Ammon's horn (tissue), 1 donor: Measurements from ENCODE around the gene FGF14.
"Not testable (repeated sequence)": the region's sequence is repeated elsewhere in the genome, so short reads cannot be mapped to it uniquely, and the experiment has no call there.

Source experiments
- DNase-seq: peaks from one replicate; pipeline ENCODE4 v3.0.0-alpha.2; 2016; ENCODE audit warnings: low spot score

Gene FGF14

GRCh38 chr13:101868585-101869469, 533.0 kb downstream of the FGF14 start:
- DNase-seq = no peak

GRCh38 chr13:101866889-101867581, 534.8 kb downstream of the FGF14 start:
- DNase-seq = no peak

DNA sequence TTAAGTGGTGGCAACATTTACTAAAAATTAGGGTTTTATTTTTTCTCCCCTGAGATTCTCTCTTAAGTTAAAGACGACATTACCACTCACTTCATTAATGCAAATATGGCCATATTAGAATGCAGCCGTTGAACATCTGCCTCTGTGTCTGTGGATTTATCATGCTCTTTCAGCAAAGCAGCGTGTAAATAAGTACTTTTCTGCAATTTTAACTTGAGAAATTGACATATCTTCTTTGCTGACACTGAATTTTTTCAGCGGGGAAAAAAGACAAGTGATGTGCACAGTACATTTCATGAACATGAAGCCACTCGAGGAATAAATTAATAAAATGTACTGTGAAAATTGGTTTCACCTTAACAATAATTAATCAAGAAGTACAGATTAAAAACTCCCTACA, 543.0 kb downstream of the FGF14 start:
- no peak for DNase-seq

DNA sequence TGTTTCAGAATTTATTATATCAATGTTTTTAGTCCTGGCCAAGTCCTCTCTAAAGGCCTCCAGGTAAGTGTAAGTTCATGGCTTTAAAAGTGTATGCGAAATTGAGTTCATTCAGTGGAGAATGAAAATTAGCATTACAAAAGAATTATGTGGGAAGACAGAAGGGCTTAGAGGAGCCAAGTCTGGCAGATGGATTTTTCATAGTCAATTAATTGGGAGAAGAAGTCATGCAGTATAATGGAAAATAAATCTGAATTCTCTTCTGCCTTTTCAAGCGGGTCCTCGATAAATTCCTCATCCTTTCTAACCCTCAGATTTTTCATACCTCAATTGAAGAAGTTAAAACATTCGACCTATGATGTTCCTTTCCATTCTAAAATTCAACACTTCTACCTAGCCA, 555.1 kb downstream of the FGF14 start:
- DNase-seq = no peak

DNA sequence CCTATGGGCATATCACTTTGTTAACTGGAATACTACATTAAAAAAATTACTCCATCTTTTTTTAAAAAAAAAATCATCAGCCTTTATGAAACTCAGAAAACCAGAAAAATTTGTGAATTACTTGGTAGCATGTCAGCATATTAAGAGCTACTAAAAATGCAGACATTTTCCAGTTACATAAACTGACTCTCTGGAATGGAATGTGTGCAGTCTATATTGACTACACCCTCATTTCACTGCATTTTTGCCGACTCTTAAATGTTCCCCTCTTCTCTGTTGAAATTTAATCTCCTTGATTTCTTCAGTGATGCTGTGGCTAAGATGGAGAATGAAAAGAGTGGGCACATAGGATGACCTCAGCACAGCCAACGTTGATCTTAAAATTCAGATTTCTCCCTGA, 555.6 kb downstream of the FGF14 start:
- no peak for DNase-seq

GRCh38 chr13:101845245-101846020, 556.4 kb downstream of the FGF14 start:
- DNase-seq = no peak

- no peak for DNase-seq
Measured at GRCh38 chr13:101841698-101842097, 560.1 kb downstream of the FGF14 start.

- no peak for DNase-seq
Measured at GRCh38 chr13:101838323-101838722, 563.5 kb downstream of the FGF14 start.

GRCh38 chr13:101837778-101838177, 564.1 kb downstream of the FGF14 start:
- not testable (repeated sequence) for DNase-seq

DNA sequence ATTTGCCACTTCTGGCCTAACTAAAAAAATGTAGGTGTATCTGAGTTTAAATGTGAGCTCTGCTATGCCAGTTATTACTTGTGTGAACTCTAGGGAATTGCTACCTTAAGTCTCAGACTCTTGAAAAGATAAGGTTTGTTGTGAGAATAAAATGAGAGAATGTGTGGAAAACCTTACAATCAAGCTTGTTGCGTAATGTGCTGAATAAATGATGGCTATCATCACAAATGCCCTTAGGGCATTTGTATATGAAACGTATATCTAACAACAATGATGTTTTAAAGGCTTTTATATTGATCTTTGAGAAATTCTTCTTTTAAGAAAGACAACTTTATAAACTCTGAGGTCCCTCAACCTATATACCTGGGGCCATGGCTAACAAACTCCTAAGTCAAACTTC, 564.6 kb downstream of the FGF14 start:
- no peak for DNase-seq

DNA sequence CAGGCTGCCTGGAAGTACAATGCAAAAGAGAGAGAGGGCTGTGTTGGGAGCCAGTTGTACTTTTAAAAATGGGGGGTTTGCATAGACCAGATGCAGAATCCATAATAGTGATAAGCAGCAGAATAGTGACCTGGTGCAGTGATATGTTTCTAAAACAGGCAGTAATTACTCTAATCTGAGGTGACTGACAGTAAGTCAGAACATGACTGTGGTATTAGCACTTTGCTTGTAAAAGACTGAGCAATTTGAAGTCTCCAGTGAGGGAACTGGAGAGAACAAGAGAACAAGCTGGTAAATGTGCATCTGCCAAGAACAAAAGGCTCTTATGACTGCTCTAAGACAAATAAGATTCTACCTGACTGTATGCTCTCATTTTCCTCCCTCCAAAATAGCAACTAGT, 565.9 kb downstream of the FGF14 start:
- no peak for DNase-seq

- DNase-seq = no peak
Measured at GRCh38 chr13:101833671-101834070, 568.2 kb downstream of the FGF14 start.

DNA sequence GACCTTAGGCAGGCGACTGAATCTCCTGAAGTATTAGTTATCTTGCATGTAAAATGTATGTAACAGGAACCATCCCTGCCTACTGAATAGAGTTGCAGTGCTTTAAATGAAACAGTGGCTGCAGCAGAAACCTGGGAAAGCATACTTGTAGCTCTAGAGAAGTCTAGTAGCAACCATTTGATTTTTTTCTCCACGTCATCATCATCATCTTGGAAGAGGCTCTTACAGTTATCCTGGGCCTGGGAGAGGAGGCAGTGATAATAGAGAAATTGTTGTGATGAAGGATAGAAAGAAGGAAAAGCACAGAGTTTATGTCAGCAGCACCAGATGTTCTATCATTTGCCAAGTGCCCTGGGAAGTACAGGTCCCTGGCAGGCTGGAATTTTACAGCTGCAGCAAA, 571.8 kb downstream of the FGF14 start:
- no peak for DNase-seq

DNA sequence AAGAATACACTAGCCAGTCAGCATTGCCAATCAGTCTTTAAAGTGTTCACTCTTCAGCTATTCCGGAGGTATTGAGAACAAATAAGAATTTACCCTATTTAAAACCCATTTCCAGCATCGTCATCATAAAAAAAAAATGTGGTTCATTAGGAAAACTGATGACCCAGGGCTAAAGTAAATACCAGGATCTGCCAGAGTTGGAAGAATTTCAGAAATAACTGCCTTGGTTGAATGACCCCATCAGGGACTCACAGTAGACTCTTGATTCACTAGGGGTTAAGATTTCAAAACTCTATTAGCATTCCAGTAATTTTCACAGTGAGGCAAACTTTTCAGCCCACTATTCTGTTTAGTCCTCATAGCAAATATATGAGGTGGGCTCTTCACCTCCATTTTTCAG, 572.4 kb downstream of the FGF14 start:
- no peak for DNase-seq

GRCh38 chr13:101828119-101828518, 573.7 kb downstream of the FGF14 start:
- no peak for DNase-seq

DNA sequence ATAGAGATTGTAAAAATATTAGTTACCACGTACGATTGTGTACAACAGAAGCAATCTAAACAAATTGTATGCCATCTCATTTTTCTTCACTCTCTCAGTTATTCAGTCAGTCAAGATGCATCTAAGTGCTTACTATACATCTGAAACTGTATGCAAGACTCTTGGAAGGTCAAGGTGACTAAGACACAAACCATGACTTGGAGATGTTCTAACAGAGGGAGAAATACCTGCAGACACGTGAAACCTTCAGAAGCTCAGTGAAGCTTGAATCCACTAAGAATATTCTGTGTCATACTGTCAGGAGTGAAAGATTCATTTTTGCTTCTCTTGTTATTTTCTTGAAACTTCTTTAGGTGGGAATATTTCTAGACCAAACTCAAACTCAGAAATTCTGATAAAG, 584.0 kb downstream of the FGF14 start:
- DNase-seq = no peak

- no peak for DNase-seq
Measured at GRCh38 chr13:101811881-101812280, 590.0 kb downstream of the FGF14 start.

DNA sequence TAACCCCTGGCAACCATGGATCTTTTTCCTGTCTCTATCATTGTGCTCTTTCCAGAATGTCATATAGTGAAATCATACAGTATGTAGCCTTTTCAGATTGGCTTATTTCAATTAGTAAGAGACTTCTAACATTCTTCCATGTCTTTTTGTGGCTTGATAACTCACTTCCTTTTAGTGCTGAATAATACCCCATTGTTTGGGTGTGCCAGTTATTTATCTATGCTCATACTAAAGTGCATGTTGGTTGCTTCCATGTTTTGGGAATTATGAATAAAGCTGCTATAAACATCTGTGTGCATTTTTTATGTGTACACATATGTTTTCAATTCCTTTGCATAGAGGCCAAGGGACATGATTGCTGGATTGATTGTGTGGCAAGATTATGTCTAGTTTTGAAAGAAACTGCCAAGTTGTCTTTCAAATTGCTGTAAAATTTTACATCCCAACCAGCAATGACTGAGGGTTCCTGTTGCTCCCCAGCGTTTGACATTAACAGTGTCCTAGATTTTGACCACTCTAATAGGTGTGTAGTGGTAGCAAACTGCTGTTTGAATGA, 590.5 kb downstream of the FGF14 start:
- no peak for DNase-seq

- DNase-seq = no peak
Measured at GRCh38 chr13:101799196-101799595, 602.7 kb downstream of the FGF14 start.

DNA sequence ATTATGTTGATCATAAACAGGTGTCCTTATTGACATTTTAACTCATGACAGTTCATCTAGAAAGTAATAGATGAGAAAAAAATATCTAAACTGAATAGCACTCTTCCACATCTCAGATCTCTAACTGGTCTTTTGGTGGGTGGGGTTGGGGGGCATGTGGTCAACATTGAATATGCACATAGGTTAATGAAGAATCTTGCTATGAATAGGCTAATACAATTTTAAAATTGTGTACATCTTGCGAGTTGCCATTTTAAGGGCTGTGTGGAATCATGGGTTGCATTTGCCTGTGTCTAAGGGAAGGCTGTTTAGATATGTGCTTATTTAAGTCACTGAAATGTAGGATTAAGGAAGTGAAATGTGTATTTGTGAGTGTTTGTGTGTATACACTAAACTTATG, 603.4 kb downstream of the FGF14 start:
- no peak for DNase-seq

DNA sequence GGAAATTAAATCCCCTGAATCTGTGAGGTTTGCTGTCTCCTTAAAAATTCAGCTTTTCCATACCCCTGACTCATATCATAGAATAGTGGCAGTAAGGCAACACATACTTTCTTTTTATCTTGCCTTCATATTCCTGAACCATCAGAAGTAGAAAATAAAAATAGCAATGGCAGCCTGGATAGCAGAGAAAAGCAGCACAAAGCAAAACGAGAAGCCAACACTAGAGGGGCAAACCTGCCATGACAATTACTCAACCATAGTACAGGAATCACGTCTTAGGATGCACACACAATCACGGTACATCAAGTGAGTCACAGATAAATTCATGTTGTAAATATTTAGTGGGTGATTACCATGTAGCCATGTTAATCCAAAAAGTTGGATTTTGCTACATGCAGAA, 606.4 kb downstream of the FGF14 start:
- DNase-seq = no peak

DNA sequence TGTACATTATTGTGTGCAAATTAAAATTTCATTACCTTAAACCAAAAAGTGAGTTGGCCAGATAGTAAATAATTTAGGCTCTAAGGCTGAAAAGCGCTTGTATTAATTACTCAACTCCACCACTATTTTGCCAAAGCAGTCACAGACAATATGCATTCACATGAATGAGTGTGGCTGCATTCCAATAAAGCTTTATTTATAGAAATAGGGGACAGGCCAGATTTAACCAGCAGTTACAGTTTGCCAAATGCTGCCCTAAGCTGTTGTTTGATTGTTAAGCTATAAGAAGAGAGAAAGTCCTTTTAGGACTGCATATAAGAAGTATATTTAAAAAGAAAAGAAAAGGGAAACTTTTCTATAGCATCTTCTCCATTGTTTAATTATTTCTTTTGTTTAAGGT, 606.8 kb downstream of the FGF14 start:
- DNase-seq = no peak
